Subcutaneous adipose tissue (tissue), 4 donors: Measurements from ENCODE around the gene PGAP2. TPM values are rescaled to one million over a fixed set of nuclear protein-coding genes. Genes with fewer than 3 reads are reported as not detected.

Experiments
- CTCF ChIP-seq: fragments of 450-650 bp; IDR thresholded peaks from one replicate; pipeline ENCODE4 v1.5.1; 2016; ENCODE audit warnings: low read depth, mild to moderate bottlenecking, control low read depth, antibody characterized with exemption, moderate library complexity
- small RNA-seq: library from RNA; depleted of rRNA; stranded (forward); fragments of <200 nt; gene quantifications from one replicate; pipeline ENCODE3, GENCODE V24; 2016
- total RNA-seq, 4 donors: library from RNA; depleted of rRNA; stranded (reverse); fragments of >200 nt; gene quantifications; one replicate each; pipeline ENCODE4 v1.1.0, GENCODE V29; 2016

PGAP2 gene
- total RNA-seq, 4 donors from 2014 or later, result 5.5 to 9.3 (median 7.3) TPM

- TF ChIP-seq CTCF, result no peak
Observed at GRCh38 chr11:3861683-3862082, 53.3 kb downstream of the PGAP2 start.

GRCh38 chr11:3865388-3866193, 57.2 kb downstream of the PGAP2 start:
- TF ChIP-seq CTCF, result no peak

GRCh38 chr11:3866206-3866605, 57.8 kb downstream of the PGAP2 start:
- no peak for TF ChIP-seq CTCF

GRCh38 chr11:3866836-3867208, 58.5 kb downstream of the PGAP2 start:
- TF ChIP-seq CTCF, result no peak

- no peak for TF ChIP-seq CTCF
Observed at GRCh38 chr11:3867209-3868091, 59.1 kb downstream of the PGAP2 start.

- no peak for TF ChIP-seq CTCF
Observed at GRCh38 chr11:3873712-3874349, 65.5 kb downstream of the PGAP2 start.

Small RNAs within 50 kb of the gene (small RNA-seq; reads per million reads assigned to genes)
- gene RNU7-50P, result not detected

Other genes starting within 250 kb of the PGAP2 start
- gene ART5, start 166.6 kb upstream of the PGAP2 start, total RNA-seq, result not detected
- gene ART1, start 163.4 kb upstream of the PGAP2 start, total RNA-seq, result not detected
- under 1 TPM; 0.49 to 0.68 (median 0.61) TPM for gene CHRNA10, start 137.2 kb upstream of the PGAP2 start, total RNA-seq
- gene NUP98, start 11.0 kb upstream of the PGAP2 start, total RNA-seq, result 100 to 1,000 TPM in 1 of 4 donors, 10 to 100 TPM in 3; 74.6 to 117 (median 86.7) TPM
- 10 to 100 TPM; 39.9 to 82.4 (median 59.7) TPM for gene RHOG, start 32.4 kb downstream of the PGAP2 start, total RNA-seq
- 10 to 100 TPM; 39.5 to 64.8 (median 43.3) TPM for gene STIM1, start 47.1 kb downstream of the PGAP2 start, total RNA-seq